Glutamatergic neuron (in vitro differentiated cells): ENCODE data around the gene DYNC1H1. TPM values are rescaled to one million over a fixed set of nuclear protein-coding genes. Genes with fewer than 3 reads are reported as not detected.

Experiments
- DNase-seq: peaks from one replicate; pipeline ENCODE4 v3.0.0; 2022
- H3K27ac Mint-ChIP-seq: one replicate; pipeline ENCODE4 v1.8.0; 2020; ENCODE audit warnings: mild to moderate bottlenecking, mixed read lengths, inconsistent platforms; ENCODE audit not compliant: unreplicated experiment
- H3K27me3 Mint-ChIP-seq: one replicate; pipeline ENCODE4 v1.8.0; 2020; ENCODE audit warnings: mild to moderate bottlenecking, moderate library complexity, mixed read lengths, inconsistent platforms; ENCODE audit not compliant: unreplicated experiment
- H3K36me3 Mint-ChIP-seq: one replicate; pipeline ENCODE4 v1.8.0; 2020; ENCODE audit warnings: mild to moderate bottlenecking, mixed read lengths, inconsistent platforms; ENCODE audit not compliant: unreplicated experiment
- H3K4me1 Mint-ChIP-seq: one replicate; pipeline ENCODE4 v1.8.0; 2020; ENCODE audit warnings: mild to moderate bottlenecking, low read depth, mixed read lengths, inconsistent platforms; ENCODE audit not compliant: unreplicated experiment
- H3K4me3 Mint-ChIP-seq: one replicate; pipeline ENCODE4 v1.8.0; 2020; ENCODE audit warnings: mild to moderate bottlenecking, mixed read lengths, inconsistent platforms; ENCODE audit not compliant: unreplicated experiment
- H3K9me3 Mint-ChIP-seq: one replicate; pipeline ENCODE4 v1.8.0; 2020; ENCODE audit warnings: mild to moderate bottlenecking, moderate library complexity, mixed read lengths, inconsistent platforms; ENCODE audit not compliant: unreplicated experiment
- total RNA-seq: library from RNA; stranded (reverse); fragmentation: NEBNext Ultra II Directional; extraction: Animal tissue kit (Norgen Biotek cat#: 25700); gene quantifications from one replicate; pipeline ENCODE4 v1.2.1, GENCODE V29; 2021; ENCODE audit not compliant: unreplicated experiment
- TF ChIP-seq, protein P1 (sequence below): fragments of 200-600 bp; sonication (generic); IDR thresholded peaks from one replicate; pipeline ENCODE4 v1.5.0; 2021; ENCODE audit not compliant: partially characterized antibody, unreplicated experiment

DYNC1H1 gene
- total RNA-seq, 1 donor from 2014 or later, result 2,051 TPM

GRCh38 chr14:102046337-102047278 is 82.2 kb downstream of the DYNC1H1 start:
- Mint-ChIP-seq H3K4me3 (no peak overlapping the region), H3K36me3 (no peaks in the 10 kb centered on the region), H3K27me3 (peaks cover 18% of the 10 kb centered on the region), H3K9me3 (peaks cover 9% of the 10 kb centered on the region), H3K4me1 (no peaks in the 10 kb centered on the region), H3K27ac (no peak overlapping the region)
- peak; percentile 73 for DNase-seq
- TF ChIP-seq, protein P1, sequence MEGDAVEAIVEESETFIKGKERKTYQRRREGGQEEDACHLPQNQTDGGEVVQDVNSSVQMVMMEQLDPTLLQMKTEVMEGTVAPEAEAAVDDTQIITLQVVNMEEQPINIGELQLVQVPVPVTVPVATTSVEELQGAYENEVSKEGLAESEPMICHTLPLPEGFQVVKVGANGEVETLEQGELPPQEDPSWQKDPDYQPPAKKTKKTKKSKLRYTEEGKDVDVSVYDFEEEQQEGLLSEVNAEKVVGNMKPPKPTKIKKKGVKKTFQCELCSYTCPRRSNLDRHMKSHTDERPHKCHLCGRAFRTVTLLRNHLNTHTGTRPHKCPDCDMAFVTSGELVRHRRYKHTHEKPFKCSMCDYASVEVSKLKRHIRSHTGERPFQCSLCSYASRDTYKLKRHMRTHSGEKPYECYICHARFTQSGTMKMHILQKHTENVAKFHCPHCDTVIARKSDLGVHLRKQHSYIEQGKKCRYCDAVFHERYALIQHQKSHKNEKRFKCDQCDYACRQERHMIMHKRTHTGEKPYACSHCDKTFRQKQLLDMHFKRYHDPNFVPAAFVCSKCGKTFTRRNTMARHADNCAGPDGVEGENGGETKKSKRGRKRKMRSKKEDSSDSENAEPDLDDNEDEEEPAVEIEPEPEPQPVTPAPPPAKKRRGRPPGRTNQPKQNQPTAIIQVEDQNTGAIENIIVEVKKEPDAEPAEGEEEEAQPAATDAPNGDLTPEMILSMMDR, result no peak

- no peak overlapping the region for H3K4me3 Mint-ChIP-seq
Measured at GRCh38 chr14:102047808-102048540, 83.6 kb downstream of the DYNC1H1 start.

GRCh38 chr14:102049258-102050025 is 85.1 kb downstream of the DYNC1H1 start:
- Mint-ChIP-seq H3K4me3 (no peak overlapping the region), H3K27me3 (peaks cover 13% of the 10 kb centered on the region), H3K36me3 (no peaks in the 10 kb centered on the region), H3K27ac (no peak overlapping the region), H3K9me3 (peaks cover 9% of the 10 kb centered on the region), H3K4me1 (no peaks in the 10 kb centered on the region)
- TF ChIP-seq, protein P1, result no peak
- no peak for DNase-seq

More at GRCh38 chr14:102047808-102048540, 83.6 kb downstream of the DYNC1H1 start:
- peaks cover 17% of the 10 kb centered on the region for H3K27me3 Mint-ChIP-seq
- no peak for DNase-seq
- TF ChIP-seq, protein P1, result no peak
- no peaks in the 10 kb centered on the region for H3K36me3 Mint-ChIP-seq
- H3K4me1 Mint-ChIP-seq, result no peaks in the 10 kb centered on the region
- H3K27ac Mint-ChIP-seq, result no peak overlapping the region
- peaks cover 7% of the 10 kb centered on the region for H3K9me3 Mint-ChIP-seq

- Mint-ChIP-seq H3K4me3 (no peak overlapping the region), H3K27me3 (peaks cover 15% of the 10 kb centered on the region), H3K27ac (peak overlapping the region; percentile 35), H3K4me1 (no peaks in the 10 kb centered on the region), H3K9me3 (peaks cover 9% of the 10 kb centered on the region), H3K36me3 (no peaks in the 10 kb centered on the region)
- no peak for DNase-seq
- TF ChIP-seq, protein P1, result no peak
Measured at GRCh38 chr14:102050026-102050405, 85.6 kb downstream of the DYNC1H1 start.
